Measurements from ENCODE around the gene B2M. TPM values are rescaled to one million over a fixed set of nuclear protein-coding genes. Genes with fewer than 3 reads are reported as not detected.

Gene B2M
- total and polyA plus RNA-seq, 2 experiments from 2014 or later: 167 to 180 TPM

DNA sequence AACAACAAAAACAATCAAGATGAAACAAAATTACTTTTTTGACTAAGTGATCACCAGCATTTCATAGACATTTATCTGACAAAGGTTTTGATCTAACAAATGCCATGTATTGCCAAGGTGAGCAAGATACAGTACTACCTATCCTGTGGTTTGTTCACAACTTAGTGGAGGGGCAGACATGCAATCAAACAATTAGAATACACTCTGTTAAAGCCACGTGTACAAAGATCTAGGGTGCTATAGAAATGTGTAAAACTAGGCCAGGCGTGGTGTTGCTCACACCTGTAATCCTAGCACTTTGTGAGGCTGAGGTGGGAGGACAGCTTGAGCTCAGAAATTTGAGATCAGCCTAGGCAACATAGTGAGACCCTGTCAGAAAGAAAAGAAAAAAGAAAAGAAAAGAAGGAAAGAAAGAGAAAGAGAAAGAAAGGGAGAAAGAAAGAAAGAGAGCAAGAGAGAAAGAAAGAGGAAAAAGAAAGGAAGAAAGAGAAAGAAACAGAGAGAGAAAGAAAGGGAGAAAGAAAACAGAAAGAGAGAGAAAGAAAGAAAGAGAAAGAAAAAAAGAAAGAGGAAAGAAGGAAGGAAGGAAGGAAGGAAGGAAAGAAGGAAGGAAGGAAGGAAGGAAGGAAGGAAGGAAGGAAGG lies 23.6 kb downstream of the B2M start (continued):
- TF ChIP-seq STAT1 (IDR thresholded peaks at IDR 0.05; ENCODE audit: unreplicated experiment) (no peak), EZH2phosphoT487 (IDR thresholded peaks at IDR 0.05; ENCODE audit: unreplicated experiment) (no peak), ETS1 (IDR thresholded peaks at IDR 0.05) (no peak), NANOG (IDR thresholded peaks at IDR 0.05; ENCODE audit: borderline replicate concordance) (no peak)

- Histone ChIP-seq H2AFZ (peak overlapping the region; percentile 94), H3K4me2 (no peak overlapping the region), H3K36me3 (ENCODE audit: insufficient read depth) (no peaks in the 10 kb centered on the region), H3K9me2 (ENCODE audit: insufficient read depth) (no peaks in the 10 kb centered on the region), H3K4me3 (no peak overlapping the region), H3K27ac (ENCODE audit: low read depth) (no peak overlapping the region), H4K20me1 (replicated peaks; ENCODE audit: insufficient read depth) (no peaks in the 10 kb centered on the region), H3K4me1 (ENCODE audit: insufficient read depth) (peaks cover 6% of the 10 kb centered on the region), H3F3A (replicated peaks; ENCODE audit: low read depth) (no peaks in the 10 kb centered on the region), H3K27me3 (ENCODE audit: insufficient read depth) (no peaks in the 10 kb centered on the region), H3K79me2 (replicated peaks; ENCODE audit: insufficient read depth) (no peaks in the 10 kb centered on the region)
- peaks cover 18% of the 10 kb centered on the region for H3K9me3 Mint-ChIP-seq
- H3K4me3 Mint-ChIP-seq: no peak overlapping the region
- H3K36me3 Mint-ChIP-seq (ENCODE audit: low read depth): peaks cover 3% of the 10 kb centered on the region; the same call in 2 of the 3 replicates
- ATAC-seq (no peak), DNase-seq (ENCODE audit: low spot score) (peak; percentile 12)
- H3K27me3 Mint-ChIP-seq (ENCODE audit: insufficient read depth, low read depth, poor library complexity): peaks cover 3% of the 10 kb centered on the region
- no peak overlapping the region for H3K27ac Mint-ChIP-seq
- peaks cover 11% of the 10 kb centered on the region for H3K4me1 Mint-ChIP-seq
- no peak for TF ChIP-seq ZNF114 (CRISPR knock-in tag; IDR thresholded peaks at IDR 0.05)
- no peak for TF ChIP-seq CREB1 (CRISPR knock-in tag; IDR thresholded peaks at IDR 0.05; ENCODE audit: low read depth)
- TF ChIP-seq, protein P1, sequence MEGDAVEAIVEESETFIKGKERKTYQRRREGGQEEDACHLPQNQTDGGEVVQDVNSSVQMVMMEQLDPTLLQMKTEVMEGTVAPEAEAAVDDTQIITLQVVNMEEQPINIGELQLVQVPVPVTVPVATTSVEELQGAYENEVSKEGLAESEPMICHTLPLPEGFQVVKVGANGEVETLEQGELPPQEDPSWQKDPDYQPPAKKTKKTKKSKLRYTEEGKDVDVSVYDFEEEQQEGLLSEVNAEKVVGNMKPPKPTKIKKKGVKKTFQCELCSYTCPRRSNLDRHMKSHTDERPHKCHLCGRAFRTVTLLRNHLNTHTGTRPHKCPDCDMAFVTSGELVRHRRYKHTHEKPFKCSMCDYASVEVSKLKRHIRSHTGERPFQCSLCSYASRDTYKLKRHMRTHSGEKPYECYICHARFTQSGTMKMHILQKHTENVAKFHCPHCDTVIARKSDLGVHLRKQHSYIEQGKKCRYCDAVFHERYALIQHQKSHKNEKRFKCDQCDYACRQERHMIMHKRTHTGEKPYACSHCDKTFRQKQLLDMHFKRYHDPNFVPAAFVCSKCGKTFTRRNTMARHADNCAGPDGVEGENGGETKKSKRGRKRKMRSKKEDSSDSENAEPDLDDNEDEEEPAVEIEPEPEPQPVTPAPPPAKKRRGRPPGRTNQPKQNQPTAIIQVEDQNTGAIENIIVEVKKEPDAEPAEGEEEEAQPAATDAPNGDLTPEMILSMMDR (conservative IDR thresholded peaks at IDR 0.05; ENCODE audit: low read depth in 2 of 2): no peak
Measured at GRCh38 chr15:44735482-44736180, 24.3 kb downstream of the B2M start.

DNA sequence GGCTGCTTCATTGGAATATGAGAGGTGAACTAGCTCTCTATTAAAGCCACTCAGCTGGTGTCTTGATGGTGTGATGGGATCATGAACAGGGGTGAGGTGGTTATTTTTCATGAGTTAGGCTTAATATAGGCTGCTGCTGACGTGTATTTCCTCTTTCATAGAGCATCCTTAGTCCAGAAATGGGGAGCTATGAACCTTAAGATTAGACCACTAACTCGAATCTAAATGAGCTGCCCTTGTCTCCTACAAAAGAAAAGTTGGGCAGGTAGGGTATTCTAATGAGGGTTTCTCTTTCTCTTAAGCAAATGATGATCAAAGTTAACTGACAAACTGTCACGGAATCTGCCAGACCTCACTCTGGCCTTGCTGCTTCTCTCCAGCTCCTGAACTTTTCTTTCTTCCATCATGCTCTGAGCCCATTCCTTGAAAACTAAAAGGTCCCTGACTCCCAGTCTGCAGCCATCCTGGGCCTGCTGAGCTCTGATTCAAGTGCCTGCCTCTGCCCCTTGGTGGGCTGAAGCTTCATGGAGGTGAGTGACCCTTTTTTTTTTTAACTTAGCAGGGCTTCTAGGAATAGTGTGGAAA lies 25.0 kb downstream of the B2M start, which contains the start of gene TRIM69:
Gene TRIM69, plus strand, starts transcription at position 348 of the 585 bp plus-strand sequence. Its CDS starts 177 bp downstream, at position 525.
- Histone ChIP-seq H2AFZ (peak within 1 kb of the TSS; percentile 94), H3K27ac (ENCODE audit: low read depth) (no peak within 1 kb of the TSS), H3K9me2 (ENCODE audit: insufficient read depth) (no peaks in the 10 kb centered on the region), H4K20me1 (replicated peaks; ENCODE audit: insufficient read depth) (no peaks in the 10 kb centered on the region), H3F3A (replicated peaks; ENCODE audit: low read depth) (no peaks in the 10 kb centered on the region), H3K79me2 (replicated peaks; ENCODE audit: insufficient read depth) (no peaks in the 10 kb centered on the region), H3K4me1 (ENCODE audit: insufficient read depth) (peaks cover 6% of the 10 kb centered on the region), H3K4me2 (no peak within 1 kb of the TSS), H3K36me3 (ENCODE audit: insufficient read depth) (no peaks in the 10 kb centered on the region), H3K27me3 (ENCODE audit: insufficient read depth) (no peaks in the 10 kb centered on the region), H3K4me3 (no peak within 1 kb of the TSS)
- Mint-ChIP-seq H3K9me3 (peaks cover 20% of the 10 kb centered on the region), H3K27ac (peak within 1 kb of the TSS; percentile 46; the same call in 1 of the 2 replicates), H3K4me3 (no peak within 1 kb of the TSS), H3K36me3 (ENCODE audit: low read depth) (peaks cover 3% of the 10 kb centered on the region; the same call in 2 of the 3 replicates), H3K27me3 (ENCODE audit: insufficient read depth, low read depth, poor library complexity) (peaks cover 3% of the 10 kb centered on the region), H3K4me1 (peaks cover 11% of the 10 kb centered on the region)
- no peak for DNase-seq (ENCODE audit: low spot score)
- no peak for ATAC-seq
- TF ChIP-seq CREB1 (CRISPR knock-in tag; IDR thresholded peaks at IDR 0.05; ENCODE audit: low read depth) (no peak), ETS1 (IDR thresholded peaks at IDR 0.05) (no peak), POLR2AphosphoS5 (IDR thresholded peaks at IDR 0.05; ENCODE audit: low read depth) (no peak), STAT1 (IDR thresholded peaks at IDR 0.05; ENCODE audit: unreplicated experiment) (no peak), EZH2 (IDR thresholded peaks at IDR 0.05; ENCODE audit: low read depth, unreplicated experiment) (no peak), ZNF114 (CRISPR knock-in tag; IDR thresholded peaks at IDR 0.05) (no peak)
- TF ChIP-seq, protein P1 (conservative IDR thresholded peaks at IDR 0.05; ENCODE audit: low read depth in 2 of 2): no peak
